Bone marrow (tissue), 2 donors: ENCODE data around the gene VPS33B.

Experiments
- DNase-seq, 2 donors: peaks; one replicate each; lab custom pipeline; 2025; lab: John Stamatoyannopoulos, UW

The VPS33B gene

GRCh38 chr15:90949979-90950675, 72.3 kb downstream of the VPS33B start:
- DNase-seq: no peak
